Stimulated activated CD4-positive, alpha-beta T cell treated with anti-CD3 and anti-CD28 coated beads, Interleukin-4, amount 100 ng/mL, for 48 hours (primary cell): Measurements from ENCODE around the gene ANKRD35.
"Not testable (repeated sequence)": the region's sequence is repeated elsewhere in the genome, so short reads cannot be mapped to it uniquely, and the experiment has no call there.

ENCODE experiments used
- DNase-seq, 2 donors: peaks; one replicate each; pipeline ENCODE4 v3.0.0-alpha.2; 2020; ENCODE audit warnings: low read depth in 2 of 2

ANKRD35 gene

GRCh38 chr1:145885738-145886287 is at the start of gene ANKRD35:
Gene ANKRD35 (minus strand): TSS chr1:145885866. CDS start chr1:145885758, 108 bp downstream.
- DNase-seq, result peak; percentile 84 to 87

GRCh38 chr1:145932522-145933009 is 46.9 kb upstream of the ANKRD35 start:
- not testable (repeated sequence) for DNase-seq

DNA sequence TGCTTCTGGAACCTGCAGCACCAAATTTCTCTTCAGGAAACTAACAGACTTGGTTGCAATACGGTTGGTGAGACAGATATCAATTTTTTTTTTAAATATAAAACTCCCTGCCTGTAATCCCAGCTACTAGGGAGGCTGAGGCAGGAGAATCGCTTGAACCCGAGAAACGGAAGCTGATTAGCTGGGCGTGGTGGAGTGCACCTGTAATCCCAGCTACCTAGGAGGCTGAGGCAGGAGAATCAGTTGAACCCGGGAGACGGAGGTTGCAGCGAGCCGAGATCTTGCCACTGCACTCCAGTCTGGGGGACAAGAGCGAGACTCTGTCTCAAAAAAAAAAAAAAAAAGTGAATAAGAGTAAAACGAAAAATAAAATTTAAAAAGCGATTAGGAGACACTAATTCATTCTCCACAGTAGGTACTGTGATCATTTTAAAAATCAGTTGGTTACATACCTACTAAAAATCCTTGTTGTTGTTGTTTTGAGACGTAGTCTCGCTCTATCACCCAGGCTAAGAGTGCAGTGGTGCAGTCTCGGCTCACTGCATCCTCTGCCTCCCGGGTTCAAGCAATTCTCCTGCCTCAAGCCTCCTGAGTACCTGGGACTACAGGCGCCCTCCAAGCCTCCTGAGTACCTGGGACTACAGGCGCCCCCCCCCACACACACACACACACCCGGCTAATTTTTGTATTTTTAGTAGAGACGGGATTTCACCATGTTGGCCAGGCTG is 42.4 kb upstream of the ANKRD35 start:
- DNase-seq, result no peak

GRCh38 chr1:145927063-145927886 is 41.6 kb upstream of the ANKRD35 start, which contains the start of gene RBM8A:
Gene RBM8A (minus strand): TSS chr1:145927484. CDS start chr1:145927426, 58 bp downstream.
- peak; percentile 82 to 91 for DNase-seq

- peak; percentile 32 to 42 for DNase-seq
Observed at GRCh38 chr1:145926686-145927062, 41.0 kb upstream of the ANKRD35 start.

DNA sequence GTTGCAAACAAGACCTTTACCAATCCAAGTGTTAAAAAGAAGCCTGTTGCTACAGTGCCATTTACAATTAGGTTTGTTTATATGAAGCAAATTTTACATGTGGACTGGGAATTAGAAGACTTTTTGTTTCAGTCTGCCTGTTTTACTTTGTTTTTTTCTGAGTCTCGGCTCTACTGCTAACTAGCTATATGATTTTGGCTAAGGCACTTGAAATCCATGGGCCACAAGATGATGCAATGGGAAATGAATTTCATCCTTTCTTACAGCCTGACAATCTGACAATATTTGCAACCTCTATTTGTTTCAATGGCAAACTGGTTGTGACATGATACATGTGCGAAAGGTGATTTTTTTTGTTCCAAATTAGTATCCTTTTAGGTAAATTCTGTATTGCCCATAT is 36.6 kb upstream of the ANKRD35 start:
- no peak for DNase-seq

- not testable (repeated sequence) for DNase-seq
Observed at GRCh38 chr1:145920297-145920696, 34.6 kb upstream of the ANKRD35 start.

GRCh38 chr1:145918992-145919939 is 33.6 kb upstream of the ANKRD35 start:
- DNase-seq, result no peak

DNA sequence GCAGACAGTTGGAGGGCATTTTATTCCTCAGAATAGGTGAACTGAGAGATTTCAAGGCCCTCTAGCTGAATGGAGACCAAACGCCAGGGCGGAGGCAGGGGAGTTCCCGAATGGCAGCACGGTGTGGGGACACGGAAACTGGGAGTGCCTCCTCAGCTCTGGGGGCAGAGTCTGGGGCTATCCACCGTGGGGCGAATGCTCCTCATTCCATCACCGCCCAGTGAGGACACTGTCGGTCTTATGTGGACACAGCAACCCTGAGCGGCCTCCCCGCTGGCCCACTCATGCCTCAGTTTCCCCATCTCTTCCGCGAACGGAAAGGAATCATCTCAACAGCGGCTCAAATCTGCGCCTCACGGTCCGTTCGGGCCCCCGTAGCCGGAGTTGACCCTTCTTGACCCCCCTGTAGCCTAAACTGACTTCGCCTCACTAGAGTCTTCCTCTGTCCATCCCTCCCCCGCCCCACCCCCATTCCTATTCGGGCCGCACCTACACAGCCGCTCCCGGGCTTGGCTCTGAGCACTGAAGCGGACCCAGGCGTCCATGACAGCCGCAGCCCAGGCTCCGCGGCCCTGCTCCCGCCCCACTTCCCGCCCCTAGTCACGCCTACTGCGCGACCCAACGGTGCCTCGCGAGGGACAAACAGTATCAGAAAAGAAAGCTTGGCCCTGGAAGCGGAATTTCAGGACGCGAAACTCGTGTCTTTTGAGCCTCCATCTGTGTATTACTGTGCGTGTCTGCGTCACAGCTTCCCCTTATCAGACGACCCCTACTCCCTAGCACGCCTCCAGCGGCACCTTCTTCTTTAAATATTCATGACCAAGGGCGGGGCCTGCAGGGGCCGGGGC is 32.7 kb upstream of the ANKRD35 start, which contains the start of gene PEX11B:
Gene PEX11B (minus strand): TSS at position 574 of the 848 bp plus-strand sequence. CDS start 29 bp downstream, at position 545.
- DNase-seq, result peak; percentile 87 to 88

DNA sequence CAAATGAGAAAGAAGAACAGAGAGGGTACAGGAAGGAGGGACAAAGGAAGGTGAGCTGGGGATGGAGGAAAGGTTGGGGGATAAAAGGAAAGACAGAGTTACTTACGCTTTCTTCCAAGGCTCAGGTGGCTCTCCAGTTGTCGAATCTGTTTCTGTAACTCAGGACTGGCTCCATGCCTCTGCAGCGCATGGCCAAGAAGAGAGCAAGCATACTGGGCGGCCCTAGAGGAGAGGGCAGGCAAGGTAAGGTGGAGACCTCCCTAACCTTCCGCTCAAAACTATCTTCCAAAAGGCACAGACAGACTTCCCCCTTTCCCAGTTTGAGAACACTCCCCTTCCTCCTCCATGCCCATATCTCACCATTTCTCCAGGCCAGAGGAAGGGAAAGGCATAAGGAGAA is 31.9 kb upstream of the ANKRD35 start:
- DNase-seq, result no peak

DNA sequence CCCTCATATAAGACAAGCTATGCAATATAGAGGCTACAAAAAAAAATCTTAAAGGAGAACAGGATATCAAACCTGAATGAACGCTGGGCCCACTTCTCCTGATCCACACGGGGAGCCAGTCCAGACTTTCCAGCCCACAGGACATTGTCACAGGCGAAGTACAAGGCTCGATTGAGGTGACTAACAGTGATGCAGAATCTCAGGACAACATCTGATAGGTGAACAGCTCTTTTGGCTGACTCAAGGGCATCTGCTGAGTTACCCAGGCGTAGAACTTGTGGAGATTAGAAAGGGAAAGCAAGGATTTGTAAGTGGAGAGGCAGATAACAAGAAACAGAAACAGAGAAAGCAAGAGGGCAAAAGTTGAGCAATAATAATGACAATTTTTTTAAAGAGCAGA is 31.1 kb upstream of the ANKRD35 start:
- no peak for DNase-seq

DNA sequence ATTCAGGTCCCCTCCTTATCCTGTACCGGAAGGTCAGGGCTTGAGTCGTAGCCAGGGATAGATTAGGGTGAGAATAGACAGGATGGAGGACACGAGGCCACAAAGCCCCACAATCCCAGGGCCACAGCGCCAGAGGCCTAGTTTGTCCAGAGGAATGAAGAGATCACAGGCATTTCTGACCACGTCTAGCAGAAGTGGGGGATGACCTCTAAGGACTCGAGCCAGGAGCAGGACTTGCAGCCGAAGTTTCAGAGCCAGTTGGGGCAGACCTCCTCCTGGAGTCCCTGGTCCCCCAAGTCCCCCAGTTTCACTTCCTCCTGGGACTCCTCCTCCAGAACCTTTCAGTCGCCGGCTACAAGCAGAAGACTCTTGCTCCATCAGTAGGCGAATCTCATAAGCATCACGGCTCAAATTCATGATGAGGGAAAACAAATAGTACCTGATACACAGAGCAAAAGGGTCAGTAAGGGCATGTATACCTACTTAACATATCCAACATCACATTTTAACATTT is 26.5 kb upstream of the ANKRD35 start:
- no peak for DNase-seq

- no peak for DNase-seq
Observed at GRCh38 chr1:145908653-145909052, 23.0 kb upstream of the ANKRD35 start.

- no peak for DNase-seq
Observed at GRCh38 chr1:145906954-145907753, 21.5 kb upstream of the ANKRD35 start.

GRCh38 chr1:145901312-145902021 is 15.8 kb upstream of the ANKRD35 start:
- no peak for DNase-seq

GRCh38 chr1:145898756-145899155 is 13.1 kb upstream of the ANKRD35 start:
- no peak for DNase-seq

- DNase-seq, result no peak
Observed at GRCh38 chr1:145897969-145898368, 12.3 kb upstream of the ANKRD35 start.

GRCh38 chr1:145895471-145895870 is 9.8 kb upstream of the ANKRD35 start:
- no peak for DNase-seq
